H1 (cell line): ENCODE results near the gene ZNF446. TPM values are rescaled to one million over a fixed set of nuclear protein-coding genes. Genes with fewer than 3 reads are reported as not detected.

ENCODE experiments used
- CTCF ChIA-PET: fragments of 300-600 bp; sonication (Branson Sonifier 250); formaldehyde crosslinking; loops from one replicate; lab custom pipeline; 2021; ENCODE audit not compliant: partially characterized antibody; lab: Charles Lee
- POLR2A ChIA-PET: fragments of 300-600 bp; sonication (Branson Sonifier 250); formaldehyde crosslinking; loops from one replicate; lab custom pipeline; 2021; ENCODE audit warnings: inconsistent platforms; ENCODE audit not compliant: partially characterized antibody; lab: Charles Lee
- DNase-seq, 2 experiments: peaks; one replicate each; pipeline versions ENCODE4 v3.0.0 to v3.0.0-alpha.2; 2010 to 2022; ENCODE audit warnings: low spot score in 2 of 2, low read depth in 1 of 2, mixed read lengths in 1 of 2
- FAIRE-seq: peaks from 2 replicates; lab custom pipeline; 2011; peaks lifted over from hg19 to GRCh38; lab: Jason Lieb, UNC
- H2AFZ ChIP-seq: 2 replicates; pipeline ENCODE4 v1.8.1; 2012; ENCODE audit warnings: low read length, inconsistent platforms
- H2AK5ac ChIP-seq: 2 replicates; pipeline ENCODE4 v1.6.1; 2013; ENCODE audit warnings: low read depth, low read length
- H2BK120ac ChIP-seq: replicated peaks from 2 replicates; pipeline ENCODE3; 2013; ENCODE audit warnings: low read depth, low read length, inconsistent platforms
- H2BK12ac ChIP-seq: 2 replicates; pipeline ENCODE4 v1.6.1; 2013; ENCODE audit warnings: low read depth, low read length
- H2BK15ac ChIP-seq: 2 replicates; pipeline ENCODE4 v1.6.1; 2013; ENCODE audit warnings: low read length
- H2BK20ac ChIP-seq: 2 replicates; pipeline ENCODE4 v1.6.1; 2013; ENCODE audit warnings: low read length
- H2BK5ac ChIP-seq: 2 replicates; pipeline ENCODE4 v1.6.1; 2013; ENCODE audit warnings: low read depth, low read length
- H3K14ac ChIP-seq: 2 replicates; pipeline ENCODE4 v1.6.1; 2013; ENCODE audit warnings: inconsistent platforms; ENCODE audit not compliant: insufficient read length
- H3K18ac ChIP-seq: 2 replicates; pipeline ENCODE4 v1.6.1; 2013; ENCODE audit warnings: low read length; ENCODE audit errors: extremely low read depth
- H3K23ac ChIP-seq: 2 replicates; pipeline ENCODE4 v1.6.1; 2013; ENCODE audit warnings: inconsistent platforms; ENCODE audit not compliant: insufficient read length
- H3K23me2 ChIP-seq: 2 replicates; pipeline ENCODE4 v1.6.1; 2013; ENCODE audit warnings: low read depth, low read length
- H3K27ac ChIP-seq: 2 replicates; pipeline ENCODE4 v1.6.1; 2011; ENCODE audit warnings: low read depth, low read length, inconsistent platforms
- H3K27me3 ChIP-seq, 4 experiments: replicated peaks in 1 of 4; 1 replicate in 1 of 4; 2 replicates in 3 of 4; pipeline versions ENCODE4 v1.6.1 to v1.8.1; 2011 to 2013; ENCODE audit warnings: low read length in 3 of 4, mild to moderate bottlenecking in 3 of 4, inconsistent platforms in 2 of 4, mixed read lengths in 2 of 4, moderate library complexity in 1 of 4; ENCODE audit not compliant: control insufficient read depth in 3 of 4, insufficient read depth in 3 of 4; ENCODE audit errors: extremely low read depth in 1 of 4
- H3K36me3 ChIP-seq, 4 experiments: 2 replicates each; pipeline versions ENCODE4 v1.6.1 to v1.8.1; 2011 to 2013; ENCODE audit warnings: mild to moderate bottlenecking in 4 of 4, low read length in 3 of 4, moderate library complexity in 2 of 4, control low read depth in 1 of 4, inconsistent platforms in 1 of 4; ENCODE audit not compliant: insufficient read depth in 4 of 4, control insufficient read depth in 2 of 4
- H3K4ac ChIP-seq: replicated peaks from 2 replicates; pipeline ENCODE3; 2013; ENCODE audit warnings: low read length, low read depth, mixed read lengths, inconsistent platforms; ENCODE audit not compliant: insufficient read length
- H3K4me1 ChIP-seq, 4 experiments: replicated peaks in 1 of 4; 1 replicate in 1 of 4; 2 replicates in 3 of 4; pipeline versions ENCODE4 v1.6.1 to v1.8.1; 2011 to 2013; ENCODE audit warnings: low read length in 3 of 4, inconsistent platforms in 2 of 4, mixed read lengths in 1 of 4; ENCODE audit not compliant: insufficient read depth in 4 of 4, control insufficient read depth in 3 of 4
- H3K4me2 ChIP-seq, 2 experiments: 2 replicates each; pipeline versions ENCODE4 v1.6.1 to v1.8.1; 2011 to 2013; ENCODE audit warnings: low read depth in 2 of 2, low read length in 2 of 2, control low read depth in 1 of 2, inconsistent platforms in 1 of 2, mild to moderate bottlenecking in 1 of 2; ENCODE audit not compliant: insufficient read depth in 1 of 2
- H3K4me3 ChIP-seq, 4 experiments: fragments of 200-600, 300-600 bp in 1 of 4; sonication (generic), shearing (Covaris generic), sonication (Bioruptor Twin) in 1 of 4; 2 replicates each; pipeline versions ENCODE4 v1.5.1 to v1.8.1; 2011 to 2016; ENCODE audit warnings: low read length in 4 of 4, low read depth in 3 of 4, control low read depth in 2 of 4, inconsistent platforms in 2 of 4, mild to moderate bottlenecking in 2 of 4, mixed read lengths in 1 of 4, moderate library complexity in 1 of 4; ENCODE audit not compliant: insufficient read depth in 2 of 4; ENCODE audit errors: extremely low read depth in 1 of 4
- H3K56ac ChIP-seq: replicated peaks from 2 replicates; pipeline ENCODE3; 2013; ENCODE audit warnings: low read depth, mild to moderate bottlenecking, mixed read lengths, low read length, inconsistent platforms; ENCODE audit not compliant: insufficient read length
- H3K79me1 ChIP-seq: 2 replicates; pipeline ENCODE4 v1.6.1; 2013; ENCODE audit warnings: low read depth, low read length, control low read depth
- H3K79me2 ChIP-seq, 2 experiments: 2 replicates each; pipeline versions ENCODE4 v1.6.1 to v1.8.1; 2012 to 2013; ENCODE audit warnings: low read length in 2 of 2, mild to moderate bottlenecking in 2 of 2, inconsistent platforms in 1 of 2; ENCODE audit not compliant: insufficient read depth in 2 of 2, control insufficient read depth in 1 of 2
- H3K9ac ChIP-seq, 4 experiments: replicated peaks in 1 of 4; 1 replicate in 1 of 4; 2 replicates in 3 of 4; pipeline versions ENCODE4 v1.6.1 to v1.8.1; 2011 to 2013; ENCODE audit warnings: low read depth in 3 of 4, low read length in 3 of 4, control low read depth in 2 of 4, mild to moderate bottlenecking in 2 of 4, moderate library complexity in 2 of 4, inconsistent platforms in 1 of 4; ENCODE audit errors: extremely low read depth in 1 of 4
- H3K9me3 ChIP-seq, 2 experiments: 2 replicates each; pipeline versions ENCODE4 v1.6.1 to v1.8.1; 2012 to 2013; ENCODE audit warnings: mild to moderate bottlenecking in 2 of 2, moderate library complexity in 2 of 2, control low read depth in 1 of 2, inconsistent platforms in 1 of 2, low read depth in 1 of 2, low read length in 1 of 2, mixed read lengths in 1 of 2; ENCODE audit not compliant: insufficient read depth in 2 of 2
- H4K20me1 ChIP-seq, 2 experiments: replicated peaks in 1 of 2; 2 replicates each; pipeline versions ENCODE3 to v1.8.1; 2011 to 2013; ENCODE audit warnings: inconsistent platforms in 2 of 2, low read length in 2 of 2, mild to moderate bottlenecking in 1 of 2; ENCODE audit not compliant: insufficient read depth in 2 of 2, control insufficient read depth in 1 of 2
- H4K5ac ChIP-seq: 2 replicates; pipeline ENCODE4 v1.6.1; 2013; ENCODE audit warnings: low read length, low read depth, mixed read lengths, inconsistent platforms; ENCODE audit not compliant: insufficient read length
- H4K8ac ChIP-seq: 2 replicates; pipeline ENCODE4 v1.8.0; 2013; ENCODE audit warnings: mild to moderate bottlenecking, moderate library complexity, low read length, inconsistent platforms; ENCODE audit not compliant: insufficient read depth; ENCODE audit errors: extremely low read depth
- H4K91ac ChIP-seq: replicated peaks from 2 replicates; pipeline ENCODE3; 2013; ENCODE audit warnings: low read length, mixed read lengths, inconsistent platforms; ENCODE audit not compliant: insufficient read length
- ASH2L ChIP-seq: fragments of 200-600, 300-600 bp; sonication (generic); IDR thresholded peaks from one replicate; pipeline ENCODE4 v1.7.1; 2017; ENCODE audit warnings: low read length
- BACH1 ChIP-seq: IDR thresholded peaks from 2 replicates; pipeline ENCODE4 v1.6.1; 2012; ENCODE audit warnings: low read length, improper control_type of control experiment
- CBX8 ChIP-seq: fragments of 300-800, 300-1000 bp; sonication (generic); IDR thresholded peaks from 2 replicates; pipeline ENCODE4 v1.7.1; 2016; ENCODE audit warnings: low read depth, low read length, borderline replicate concordance
- GTF2F1 ChIP-seq: IDR thresholded peaks from 2 replicates; pipeline ENCODE4 v1.6.1; 2012; ENCODE audit warnings: low read depth, low read length, improper control_type of control experiment, borderline replicate concordance
- POLR2A ChIP-seq, 2 experiments: IDR thresholded peaks; 1 replicate in 1 of 2; 2 replicates in 1 of 2; pipeline ENCODE4 v1.6.1; 2011; ENCODE audit warnings: low read depth in 2 of 2, low read length in 2 of 2, mild to moderate bottlenecking in 2 of 2; ENCODE audit errors: control extremely low read depth in 1 of 2
- RFX5 ChIP-seq: IDR thresholded peaks from 2 replicates; pipeline ENCODE4 v1.6.1; 2011; ENCODE audit warnings: low read depth, low read length, improper control_type of control experiment, borderline replicate concordance
- SIX5 ChIP-seq: IDR thresholded peaks from 2 replicates; pipeline ENCODE4 v1.6.1; 2011; ENCODE audit warnings: mild to moderate bottlenecking, low read depth, low read length
- SRF ChIP-seq: IDR thresholded peaks from 2 replicates; pipeline ENCODE4 v1.6.1; 2011; ENCODE audit warnings: mild to moderate bottlenecking, low read depth, low read length, moderate library complexity
- TAF7 ChIP-seq: optimal IDR thresholded peaks from 2 replicates; pipeline ENCODE3; 2011; ENCODE audit warnings: low read depth, mild to moderate bottlenecking, inconsistent platforms, low read length, moderate library complexity, borderline replicate concordance
- WGBS, 2 experiments: shearing (Covaris generic) in 1 of 2; methylation state at CpG; one replicate each; pipeline versions ENCODE4 v1.1.6 to v1.1.7; 2013 to 2015; ENCODE audit warnings: low lambda C conversion rate in 2 of 2, mixed read lengths in 2 of 2, inconsistent platforms in 1 of 2, low coverage in 1 of 2, missing lambda C conversion rate in 1 of 2; ENCODE audit not compliant: insufficient replicate concordance in 2 of 2, insufficient coverage in 1 of 2, insufficient read length in 1 of 2; ENCODE audit errors: extremely low coverage in 1 of 2, missing lambda C conversion rate in 1 of 2; 5-methylcytosine and 5-hydroxymethylcytosine counted together
- polyA plus RNA-seq, 7 experiments: library from polyadenylated mRNA; depleted of rRNA in 3 of 7; stranded (reverse) in 5 of 7; unstranded in 2 of 7; fragments of >200 nt in 5 of 7; fragments of 200-250 nt in 2 of 7; gene quantifications; 1 replicate in 5 of 7; 2 replicates in 1 of 7; 4 replicates in 1 of 7; pipeline versions ENCODE4 v1.2.1 to v1.2.3, GENCODE V29; 2011 to 2013; ENCODE audit warnings: missing spikeins in 2 of 7, mixed read lengths in 2 of 7
- total RNA-seq: library from RNA; stranded (reverse); fragmentation: NEBNext Ultra II Directional; extraction: Animal tissue kit (Norgen Biotek cat#: 25700); gene quantifications from 2 replicates; pipeline ENCODE4 v1.2.1, GENCODE V29; 2021
- TF ChIP-seq, protein P1 (sequence below): IDR thresholded peaks from 2 replicates; pipeline ENCODE4 v1.6.1; 2011; ENCODE audit warnings: low read depth, mild to moderate bottlenecking, low read length; ENCODE audit not compliant: insufficient read depth

The ZNF446 gene
- total and polyA plus RNA-seq, 2 of the 8 experiments (the other 6 are each of a cell fraction or from before 2014, with no cell fraction given), result 4.1 to 5.5 TPM

DNA sequence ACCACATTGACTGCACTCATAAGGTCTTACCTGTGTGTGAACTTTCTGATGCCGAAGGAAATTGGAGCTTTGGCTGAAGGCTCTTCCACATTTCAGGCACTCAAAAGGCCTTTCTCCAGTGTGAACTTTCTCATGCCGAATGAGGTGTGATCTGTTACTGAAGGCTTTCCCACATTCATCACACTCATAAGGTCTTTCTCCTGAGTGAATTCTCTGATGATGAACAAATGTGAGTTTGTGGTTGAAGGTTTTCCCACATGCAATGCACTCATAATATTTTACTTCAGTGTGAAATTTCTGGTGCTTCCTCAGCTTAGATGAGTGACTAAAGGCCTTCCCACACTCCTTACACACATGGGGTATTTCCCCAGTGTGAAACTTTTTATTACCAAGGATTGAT, 41.9 kb upstream of the ZNF446 start:
- Histone ChIP-seq H3K23ac (no peak overlapping the region), H2BK12ac (no peak overlapping the region), H3K23me2 (no peaks in the 10 kb centered on the region; the same call in 1 of the 2 replicates), H2AK5ac (no peak overlapping the region), H2AFZ (no peak overlapping the region), H3K79me1 (no peaks in the 10 kb centered on the region), H2BK20ac (no peak overlapping the region), H3K9ac (no peak overlapping the region), H3K14ac (no peak overlapping the region), H3K27ac (no peak overlapping the region), H3K9me3 (peaks cover 74 to 84% of the 10 kb centered on the region in 2 experiments), H4K20me1 (no peaks in the 10 kb centered on the region), H4K8ac (no peak overlapping the region), H4K91ac (no peak overlapping the region), H3K4me3 (no peak overlapping the region), H2BK5ac (no peak overlapping the region), H3K27me3 (no peaks in the 10 kb centered on the region), H3K18ac (no peak overlapping the region), H3K4me2 (no peak overlapping the region), H2BK15ac (no peak overlapping the region), H3K4ac (no peak overlapping the region), H2BK120ac (no peak overlapping the region), H3K79me2 (no peaks in the 10 kb centered on the region; a peak in 1 of 4 replicates), H3K56ac (no peak overlapping the region), H3K4me1 (0 out of 7 replicates have a peak, but pooled peaks cover 0 to under 1% (median 0%) of the 10 kb centered on the region in 4 experiments), H3K36me3 (peaks cover 6 to 50% (median 36%) of the 10 kb centered on the region in 4 experiments; a peak in 7 of 8 replicates), H4K5ac (no peak overlapping the region)
- ChIA-PET POLR2A (no interaction called here), CTCF (interaction anchor here (0.9 to 1.2 kb wide), 2 partner anchors 8 to 57 kb away, joined by 3 to 4 read pairs; no protein-coding TSS in a partner anchor)
- FAIRE-seq, result no peak
- TF ChIP-seq BACH1 (peak; percentile 49; the same call in 1 of the 2 replicates), ASH2L (no peak), GTF2F1 (0 out of 2 replicates have a peak, but pooled peaks have one; percentile 41), RFX5 (no peak), POLR2A (IDR thresholded peaks at IDR 0.05; ENCODE audit: control extremely low read depth in 1 of 2, low read depth in 2 of 2, low read length in 2 of 2) (no peak), TAF7 (no peak), CBX8 (no peak), SRF (no peak), SIX5 (no peak)
- TF ChIP-seq, protein P1, sequence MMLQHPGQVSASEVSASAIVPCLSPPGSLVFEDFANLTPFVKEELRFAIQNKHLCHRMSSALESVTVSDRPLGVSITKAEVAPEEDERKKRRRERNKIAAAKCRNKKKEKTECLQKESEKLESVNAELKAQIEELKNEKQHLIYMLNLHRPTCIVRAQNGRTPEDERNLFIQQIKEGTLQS, result no peak
- no peak for DNase-seq
- 95% methylated on average over 2 of the region's 2 CpGs; no CpG with 5 or more reads in 1 of the 2 experiments for WGBS, 2 experiments
